Activated T-helper 9 cell treated with anti-CD3 and anti-CD28 coated beads, Interleukin-2, amount 50 U/mL, for 16 hours (primary cell): ENCODE results near the gene SLC27A2.

ENCODE experiments used
- DNase-seq: peaks from one replicate; pipeline ENCODE4 v3.0.0-alpha.2; 2020; ENCODE audit warnings: low read depth

Gene SLC27A2

GRCh38 chr15:50190723-50191122 lies 8.7 kb downstream of the SLC27A2 start:
- no peak for DNase-seq

GRCh38 chr15:50192164-50192563 lies 10.2 kb downstream of the SLC27A2 start:
- no peak for DNase-seq

GRCh38 chr15:50192926-50193620 lies 11.1 kb downstream of the SLC27A2 start:
- DNase-seq: no peak

GRCh38 chr15:50202003-50202402 lies 20.0 kb downstream of the SLC27A2 start:
- no peak for DNase-seq

GRCh38 chr15:50206020-50206419 lies 24.0 kb downstream of the SLC27A2 start:
- DNase-seq: no peak

GRCh38 chr15:50209809-50210208 lies 27.8 kb downstream of the SLC27A2 start:
- DNase-seq: no peak

- DNase-seq: no peak
These were observed 28.6 kb downstream of the SLC27A2 start for GRCh38 chr15:50210462-50211157.

- DNase-seq: no peak
These were observed 36.3 kb downstream of the SLC27A2 start for GRCh38 chr15:50218291-50218690.

GRCh38 chr15:50218691-50219090 lies 36.7 kb downstream of the SLC27A2 start:
- DNase-seq: no peak

GRCh38 chr15:50219820-50220219 lies 37.8 kb downstream of the SLC27A2 start:
- no peak for DNase-seq

- DNase-seq: no peak
These were observed 40.2 kb downstream of the SLC27A2 start for GRCh38 chr15:50222181-50222580.

- DNase-seq: no peak
These were observed 42.6 kb downstream of the SLC27A2 start for GRCh38 chr15:50224606-50225005.

- DNase-seq: no peak
These were observed 43.1 kb downstream of the SLC27A2 start for GRCh38 chr15:50225057-50225456.

- DNase-seq: no peak
These were observed 43.9 kb downstream of the SLC27A2 start for GRCh38 chr15:50225938-50226337.

- DNase-seq: no peak
These were observed 45.1 kb downstream of the SLC27A2 start for GRCh38 chr15:50227076-50227475.

GRCh38 chr15:50228866-50229265 lies 46.9 kb downstream of the SLC27A2 start:
- no peak for DNase-seq

GRCh38 chr15:50229336-50229735 lies 47.3 kb downstream of the SLC27A2 start:
- no peak for DNase-seq

- no peak for DNase-seq
These were observed 49.8 kb downstream of the SLC27A2 start for GRCh38 chr15:50231761-50232160.

GRCh38 chr15:50232791-50233190 lies 50.8 kb downstream of the SLC27A2 start:
- no peak for DNase-seq

- DNase-seq: no peak
These were observed 51.3 kb downstream of the SLC27A2 start for GRCh38 chr15:50233192-50233736.

- DNase-seq: no peak
These were observed 52.8 kb downstream of the SLC27A2 start for GRCh38 chr15:50234764-50235163.

GRCh38 chr15:50235794-50236193 lies 53.8 kb downstream of the SLC27A2 start:
- DNase-seq: no peak

- no peak for DNase-seq
These were observed 54.4 kb downstream of the SLC27A2 start for GRCh38 chr15:50236433-50236832.
